Activated naive CD4-positive, alpha-beta T cell treated with anti-CD3 and anti-CD28 coated beads, Interleukin-2, amount 50 U/mL, for 24 hours (primary cell): ENCODE results near the gene ZRSR2.
A peak's percentile ranks its signal among the peaks of the same experiment; 100 is the strongest.

Experiments used
- H3K27ac Mint-ChIP-seq: one replicate; pipeline ENCODE4 v1.8.0; 2021; ENCODE audit warnings: mild to moderate bottlenecking, mixed read lengths
- H3K27me3 Mint-ChIP-seq: one replicate; pipeline ENCODE4 v1.8.0; 2021; ENCODE audit warnings: mixed read lengths
- H3K36me3 Mint-ChIP-seq: one replicate; pipeline ENCODE4 v1.8.0; 2021; ENCODE audit warnings: mixed read lengths
- H3K4me1 Mint-ChIP-seq: one replicate; pipeline ENCODE4 v1.8.0; 2021; ENCODE audit warnings: mixed read lengths
- H3K4me3 Mint-ChIP-seq: one replicate; pipeline ENCODE4 v1.8.0; 2021; ENCODE audit warnings: mild to moderate bottlenecking, mixed read lengths
- H3K9me3 Mint-ChIP-seq: one replicate; pipeline ENCODE4 v1.8.0; 2021; ENCODE audit warnings: mixed read lengths

ZRSR2 gene

GRCh38 chrX:15854712-15855567, 64.7 kb downstream of the ZRSR2 start, which contains the start of gene AP1S2:
Gene AP1S2 (minus strand): TSS chrX:15854813. CDS start chrX:15852524, 2,289 bp downstream.
- Mint-ChIP-seq H3K4me1 (peaks cover 26% of the 10 kb centered on the region), H3K36me3 (no peaks in the 10 kb centered on the region), H3K9me3 (no peaks in the 10 kb centered on the region), H3K27ac (peak within 1 kb of the TSS; percentile 93), H3K27me3 (no peaks in the 10 kb centered on the region), H3K4me3 (peak within 1 kb of the TSS; percentile 90)

GRCh38 chrX:15855568-15856221, 65.4 kb downstream of the ZRSR2 start:
- Mint-ChIP-seq H3K4me3 (peak overlapping the region; percentile 90), H3K27me3 (no peaks in the 10 kb centered on the region), H3K9me3 (no peaks in the 10 kb centered on the region), H3K36me3 (no peaks in the 10 kb centered on the region), H3K27ac (peak overlapping the region; percentile 93), H3K4me1 (peaks cover 22% of the 10 kb centered on the region)

GRCh38 chrX:15856222-15856587, 65.9 kb downstream of the ZRSR2 start:
- peaks cover 17% of the 10 kb centered on the region for H3K4me1 Mint-ChIP-seq
- H3K27me3 Mint-ChIP-seq, result no peaks in the 10 kb centered on the region
- H3K36me3 Mint-ChIP-seq, result no peaks in the 10 kb centered on the region
- H3K27ac Mint-ChIP-seq, result peak overlapping the region; percentile 62
- no peaks in the 10 kb centered on the region for H3K9me3 Mint-ChIP-seq
- peak overlapping the region; percentile 39 for H3K4me3 Mint-ChIP-seq

- Mint-ChIP-seq H3K9me3 (no peaks in the 10 kb centered on the region), H3K4me1 (peaks cover 13% of the 10 kb centered on the region), H3K27me3 (no peaks in the 10 kb centered on the region), H3K27ac (peak overlapping the region; percentile 62), H3K36me3 (no peaks in the 10 kb centered on the region), H3K4me3 (peak overlapping the region; percentile 39)
Measured at GRCh38 chrX:15856636-15857035, 66.4 kb downstream of the ZRSR2 start.

- no peaks in the 10 kb centered on the region for H3K36me3 Mint-ChIP-seq
- no peak overlapping the region for H3K4me3 Mint-ChIP-seq
- peaks cover 4% of the 10 kb centered on the region for H3K4me1 Mint-ChIP-seq
- H3K27ac Mint-ChIP-seq, result no peak overlapping the region
- no peaks in the 10 kb centered on the region for H3K27me3 Mint-ChIP-seq
- H3K9me3 Mint-ChIP-seq, result no peaks in the 10 kb centered on the region
Measured at GRCh38 chrX:15858051-15858450, 67.8 kb downstream of the ZRSR2 start.

- Mint-ChIP-seq H3K36me3 (no peaks in the 10 kb centered on the region), H3K27ac (no peak overlapping the region), H3K27me3 (no peaks in the 10 kb centered on the region), H3K9me3 (no peaks in the 10 kb centered on the region), H3K4me1 (no peaks in the 10 kb centered on the region), H3K4me3 (no peak overlapping the region)
Measured at GRCh38 chrX:15860921-15861320, 70.6 kb downstream of the ZRSR2 start.

- no peaks in the 10 kb centered on the region for H3K27me3 Mint-ChIP-seq
- no peaks in the 10 kb centered on the region for H3K36me3 Mint-ChIP-seq
- no peak overlapping the region for H3K4me3 Mint-ChIP-seq
- H3K4me1 Mint-ChIP-seq, result no peaks in the 10 kb centered on the region
- no peak overlapping the region for H3K27ac Mint-ChIP-seq
- H3K9me3 Mint-ChIP-seq, result no peaks in the 10 kb centered on the region
Measured at GRCh38 chrX:15864023-15864422, 73.7 kb downstream of the ZRSR2 start.

GRCh38 chrX:15864629-15865028, 74.3 kb downstream of the ZRSR2 start:
- Mint-ChIP-seq H3K27me3 (no peaks in the 10 kb centered on the region), H3K36me3 (no peaks in the 10 kb centered on the region), H3K9me3 (no peaks in the 10 kb centered on the region), H3K27ac (no peak overlapping the region), H3K4me1 (no peaks in the 10 kb centered on the region), H3K4me3 (no peak overlapping the region)

GRCh38 chrX:15866147-15866546, 75.9 kb downstream of the ZRSR2 start:
- no peak overlapping the region for H3K27ac Mint-ChIP-seq
- no peak overlapping the region for H3K4me3 Mint-ChIP-seq

GRCh38 chrX:15869695-15870094, 79.4 kb downstream of the ZRSR2 start:
- Mint-ChIP-seq H3K27ac (no peak overlapping the region), H3K4me1 (peaks cover under 1% of the 10 kb centered on the region), H3K27me3 (peaks cover 1% of the 10 kb centered on the region), H3K9me3 (no peaks in the 10 kb centered on the region), H3K4me3 (no peak overlapping the region), H3K36me3 (no peaks in the 10 kb centered on the region)

More at GRCh38 chrX:15866147-15866546, 75.9 kb downstream of the ZRSR2 start:
- Mint-ChIP-seq H3K27me3 (peaks cover under 1% of the 10 kb centered on the region), H3K36me3 (no peaks in the 10 kb centered on the region), H3K4me1 (no peaks in the 10 kb centered on the region), H3K9me3 (no peaks in the 10 kb centered on the region)

- H3K9me3 Mint-ChIP-seq, result no peaks in the 10 kb centered on the region
Measured at GRCh38 chrX:15870310-15870709, 80.0 kb downstream of the ZRSR2 start.

More at GRCh38 chrX:15870310-15870709, 80.0 kb downstream of the ZRSR2 start:
- Mint-ChIP-seq H3K4me3 (no peak overlapping the region), H3K27me3 (peaks cover 1% of the 10 kb centered on the region), H3K4me1 (peaks cover 7% of the 10 kb centered on the region), H3K36me3 (no peaks in the 10 kb centered on the region), H3K27ac (no peak overlapping the region)
